ENCODE measurements around the gene NTN1.
"Not testable (repeated sequence)": the region's sequence is repeated elsewhere in the genome, so short reads cannot be mapped to it uniquely, and the experiment has no call there.

NTN1 gene

GRCh38 chr17:9256751-9257629 is 235.7 kb downstream of the NTN1 start:
- no peak for DNase-seq

DNA sequence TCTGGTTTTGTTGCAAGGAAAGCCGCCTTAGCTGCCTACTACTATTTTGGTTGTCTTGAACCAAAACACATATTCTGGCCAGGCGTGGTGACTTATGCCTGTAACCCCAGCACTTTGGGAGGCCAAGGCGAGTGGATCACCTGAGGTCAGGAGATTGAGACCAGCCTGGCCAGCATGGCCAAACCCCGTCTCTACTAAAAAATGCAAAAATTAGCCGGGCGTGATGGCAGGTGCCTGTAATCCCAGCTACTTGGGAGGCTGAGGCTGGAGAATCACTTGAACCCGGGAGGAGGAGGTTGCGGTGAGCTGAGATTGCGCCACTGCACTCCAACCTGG is 236.3 kb downstream of the NTN1 start:
- DNase-seq = not testable (repeated sequence)

DNA sequence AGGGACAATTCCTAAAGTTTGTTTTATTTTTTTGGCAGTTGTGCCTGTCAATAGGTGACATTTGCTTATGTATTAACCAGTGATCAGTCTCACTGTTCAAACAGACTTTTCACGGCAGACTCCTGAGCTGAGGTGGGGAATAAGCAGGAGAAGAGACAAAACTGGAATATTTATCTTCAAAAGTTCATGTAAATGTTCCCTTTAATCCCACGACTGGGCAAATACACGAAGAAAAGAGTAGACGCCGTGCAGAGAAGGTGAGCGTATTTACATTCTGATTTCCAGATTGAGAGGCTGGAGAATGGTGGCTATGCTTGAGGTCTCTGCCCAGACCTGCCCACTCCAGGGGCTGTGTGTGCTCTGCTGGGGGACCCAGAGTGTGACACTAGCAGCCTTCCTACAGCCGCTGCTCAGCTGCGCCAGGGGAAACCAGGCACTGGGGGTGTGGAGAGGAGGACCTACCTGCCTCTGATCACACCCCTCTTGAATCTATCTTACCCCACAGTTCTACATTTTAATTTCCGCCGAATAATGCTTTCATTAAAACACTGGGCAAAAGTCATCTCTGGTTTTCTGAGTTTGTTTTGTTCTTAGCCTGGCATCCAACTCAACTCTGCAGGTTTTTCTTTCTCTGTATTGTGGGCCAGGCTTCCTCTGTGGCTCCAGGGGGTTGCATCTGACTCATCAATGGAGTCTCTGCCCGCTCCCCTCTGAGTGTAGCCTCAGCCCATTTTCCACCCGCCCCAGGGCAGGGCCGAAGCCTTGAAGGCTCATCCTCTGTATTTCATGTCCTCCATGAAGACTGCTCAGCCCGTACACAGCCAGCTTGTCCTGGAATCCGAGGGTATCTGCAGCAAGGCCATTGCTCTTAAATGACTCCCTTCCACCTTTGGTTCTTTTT is 237.1 kb downstream of the NTN1 start:
- no peak for DNase-seq

DNA sequence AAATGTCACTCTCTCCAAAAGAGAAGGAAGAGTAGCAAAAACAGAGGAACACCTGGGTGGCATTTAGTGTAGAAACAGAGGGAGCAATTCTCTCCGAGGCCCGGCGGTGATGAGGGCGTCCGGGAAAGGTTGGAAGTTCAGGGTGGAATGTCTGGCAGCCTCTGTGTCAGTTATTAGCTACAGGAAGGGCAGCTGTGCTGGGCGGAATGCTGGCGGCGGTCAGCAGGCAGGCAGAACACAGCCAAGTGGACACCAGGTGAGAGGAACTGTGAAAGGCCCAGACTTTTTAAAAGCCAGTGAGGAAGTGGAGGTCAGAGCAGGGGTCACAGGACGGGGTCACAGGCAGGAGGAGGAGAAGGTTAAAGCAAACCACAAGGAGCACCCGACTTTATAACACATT is 238.1 kb downstream of the NTN1 start:
- DNase-seq = no peak

- DNase-seq = no peak
Observed at GRCh38 chr17:9261081-9262012, 240.0 kb downstream of the NTN1 start.

- no peak for DNase-seq
Observed at GRCh38 chr17:9266031-9266680, 244.8 kb downstream of the NTN1 start.

DNA sequence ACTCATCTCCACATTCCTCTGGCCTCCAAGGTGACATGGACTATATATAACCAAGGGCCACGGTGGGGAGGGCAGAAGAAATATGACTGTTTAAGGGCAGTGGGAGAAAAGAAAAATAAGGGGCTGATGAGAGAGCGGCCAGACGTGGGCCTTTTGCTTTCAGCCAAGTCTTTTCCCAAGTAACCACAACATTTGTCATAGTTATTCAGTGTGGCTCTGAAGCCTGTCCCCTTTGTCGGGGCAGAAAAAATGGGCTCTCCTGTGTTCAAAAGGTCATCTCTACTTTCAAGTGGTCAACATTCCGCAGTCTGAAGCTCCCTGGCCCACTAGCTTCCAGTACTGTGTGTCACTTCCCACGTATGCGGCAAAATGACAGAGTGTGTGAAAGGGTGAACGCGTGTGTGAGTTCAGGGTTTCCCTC is 245.4 kb downstream of the NTN1 start:
- no peak for DNase-seq

GRCh38 chr17:9268546-9268945 is 247.2 kb downstream of the NTN1 start:
- DNase-seq = no peak

DNA sequence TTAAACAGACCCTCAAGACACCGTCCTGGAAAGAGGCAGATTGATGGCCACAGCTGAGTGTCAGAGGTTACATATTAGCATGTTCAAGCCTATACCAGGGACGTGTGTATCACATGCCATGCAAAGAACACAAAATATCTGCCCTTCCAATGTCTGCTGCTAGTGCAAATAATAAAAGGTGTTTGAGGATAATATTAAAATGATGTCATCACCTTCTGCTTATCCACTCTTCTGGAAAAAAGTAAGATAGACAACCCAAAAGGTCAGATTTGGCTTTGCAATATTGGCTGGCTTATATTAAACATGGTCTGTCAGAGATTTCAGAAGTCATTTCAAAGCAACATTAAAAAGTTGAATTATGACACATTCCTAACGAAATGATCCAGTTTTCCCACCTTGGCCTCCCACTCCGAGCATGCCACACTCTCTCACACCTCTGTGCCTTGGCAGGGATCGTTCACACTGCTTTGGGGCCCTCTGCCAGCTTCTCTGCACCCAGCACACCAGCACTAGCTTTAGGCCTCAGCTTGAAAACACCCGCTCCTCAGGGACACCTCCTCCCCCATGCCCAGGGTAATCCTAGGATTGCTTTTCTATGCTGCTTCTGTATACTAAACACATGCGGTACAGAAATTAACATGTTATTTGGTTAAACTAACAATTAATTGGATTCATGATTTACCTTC is 248.2 kb downstream of the NTN1 start:
- no peak for DNase-seq

GRCh38 chr17:9270921-9271320 is 249.6 kb downstream of the NTN1 start:
- DNase-seq = no peak

- no peak for DNase-seq
Observed at GRCh38 chr17:9271989-9272388, 250.7 kb downstream of the NTN1 start.

DNA sequence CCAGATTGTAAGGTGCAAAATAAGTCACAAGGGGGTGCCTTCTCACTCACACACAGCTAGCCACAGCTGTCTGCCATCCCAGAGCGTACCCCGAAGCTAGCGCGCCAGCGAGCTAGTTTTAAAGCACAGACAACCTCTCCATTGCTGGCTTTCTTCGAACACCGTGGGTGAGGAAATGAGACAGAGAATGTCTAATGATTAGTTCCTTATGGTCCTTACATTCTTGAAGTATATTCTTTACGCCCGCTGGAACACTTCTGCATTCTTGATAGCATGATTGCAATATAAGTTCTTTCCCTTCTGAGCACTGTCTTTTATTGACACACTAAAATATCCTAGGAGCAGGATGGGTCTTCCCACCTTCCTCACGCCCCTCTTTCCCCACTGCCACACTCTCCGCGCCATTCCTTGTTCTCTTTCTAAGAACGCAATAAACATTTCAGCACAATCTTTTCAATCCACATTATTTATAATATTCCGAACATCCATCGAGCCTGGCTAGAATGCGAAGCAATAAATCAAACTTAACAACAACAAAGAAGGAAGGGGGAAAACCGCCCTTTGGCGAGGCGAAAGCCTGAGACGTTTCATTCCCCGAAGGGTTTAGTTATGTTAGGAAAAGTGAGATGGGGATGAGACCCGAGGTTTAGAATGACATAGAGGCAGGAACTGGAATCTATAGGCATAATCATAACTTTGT is 251.3 kb downstream of the NTN1 start:
- DNase-seq = no peak

GRCh38 chr17:9273428-9274391 is 252.4 kb downstream of the NTN1 start:
- no peak for DNase-seq

GRCh38 chr17:9274973-9275372 is 253.7 kb downstream of the NTN1 start:
- DNase-seq = no peak

DNA sequence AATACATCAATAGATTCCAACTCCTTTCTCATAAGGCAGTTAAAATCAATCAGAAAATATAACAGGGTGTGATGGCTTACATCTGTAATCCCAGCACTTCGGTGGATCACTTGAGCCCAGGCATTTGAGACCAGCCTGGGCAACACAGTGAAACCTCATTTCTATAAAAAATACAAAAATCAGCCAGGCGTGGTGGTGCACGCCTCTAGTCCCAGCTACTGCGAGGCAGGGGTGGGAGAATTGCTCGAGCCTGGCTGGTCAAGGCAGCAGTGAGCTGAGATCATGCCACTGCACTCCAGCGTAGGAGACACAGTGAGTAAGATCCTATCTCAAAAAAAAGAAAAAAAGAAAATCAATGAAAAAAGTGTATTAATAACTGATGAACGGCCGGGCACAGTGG is 258.6 kb downstream of the NTN1 start:
- DNase-seq = no peak

DNA sequence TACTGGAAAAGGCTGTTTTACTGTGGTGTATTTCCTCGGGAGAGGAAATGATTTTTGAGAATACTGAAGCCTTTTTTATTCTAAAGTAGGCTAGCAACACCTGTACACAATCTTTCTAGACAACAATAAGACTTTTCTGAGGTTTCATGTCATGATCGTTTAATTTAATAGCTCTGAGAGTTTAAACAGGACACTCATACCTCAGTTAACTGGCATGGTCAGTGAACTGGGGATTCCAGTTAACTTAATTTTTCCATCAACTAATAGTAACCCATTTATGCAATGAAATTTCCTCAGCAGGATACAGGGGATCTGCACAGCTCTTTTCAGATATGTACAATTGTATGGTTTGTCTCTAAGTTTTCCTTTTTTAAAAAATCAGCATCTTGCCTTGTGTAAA is 262.6 kb downstream of the NTN1 start:
- no peak for DNase-seq

- DNase-seq = no peak
Observed at GRCh38 chr17:9284884-9285283, 263.6 kb downstream of the NTN1 start.

DNA sequence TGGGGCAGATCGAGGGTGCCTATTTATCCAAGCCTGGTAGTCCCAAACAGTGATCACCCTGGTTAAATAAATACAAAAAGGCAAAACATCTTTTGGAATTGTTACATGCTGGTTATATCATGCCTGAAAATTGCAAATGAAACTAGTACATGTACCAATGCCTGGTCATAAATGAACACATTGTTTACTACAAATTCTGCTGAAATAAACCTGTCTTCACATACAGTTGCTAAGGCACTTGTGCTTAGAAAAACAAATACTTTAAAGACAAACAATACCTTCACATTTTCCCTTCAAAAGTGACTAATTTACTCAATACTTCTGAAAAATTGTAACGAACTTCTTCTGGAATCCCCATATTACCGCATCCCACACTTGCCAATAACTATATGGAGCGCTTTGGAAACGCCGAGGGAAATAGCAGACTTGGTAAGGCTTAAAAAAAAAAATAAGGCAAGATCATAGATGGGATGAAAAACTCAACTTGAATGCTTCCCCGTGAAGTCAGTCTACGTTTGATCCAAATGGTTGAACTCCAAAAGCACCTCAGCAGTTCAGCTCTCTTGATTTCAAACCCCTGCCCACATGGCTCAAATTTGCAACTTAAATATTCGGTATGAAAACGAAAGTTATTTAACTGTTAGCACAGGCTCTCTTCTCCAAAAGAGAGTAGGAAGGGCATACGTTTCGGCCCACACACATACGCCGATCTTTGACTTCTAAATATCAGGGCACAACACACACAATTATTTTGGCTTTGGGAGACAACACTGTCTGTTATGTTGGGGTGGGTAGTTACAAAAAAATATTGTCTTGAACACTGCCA is 264.5 kb downstream of the NTN1 start:
- no peak for DNase-seq

DNA sequence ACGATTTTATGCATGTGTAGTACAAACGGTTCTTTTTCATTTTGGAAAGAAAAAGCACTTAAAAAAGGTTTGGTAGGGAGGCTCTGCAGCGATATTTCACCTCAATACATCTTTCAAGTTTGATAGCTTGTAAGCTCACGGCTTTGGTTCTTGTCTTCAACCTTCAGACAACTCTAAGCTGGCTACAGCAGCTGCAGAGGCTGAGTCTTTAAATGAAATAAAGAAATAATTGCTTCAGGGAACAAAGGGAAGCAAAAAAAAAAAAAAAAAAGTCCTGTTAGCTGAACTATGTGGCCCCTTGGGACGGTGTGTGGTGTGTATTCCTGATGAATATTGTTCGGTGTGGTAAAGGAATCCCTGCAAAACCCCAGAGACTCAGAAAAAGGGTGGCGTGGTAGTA is 265.1 kb downstream of the NTN1 start:
- no peak for DNase-seq

All from CD4-positive, alpha-beta T cell treated with Interleukin-4 for 1 hour (primary cell).